Caco-2 (cell line): ENCODE data around the gene RASGRP1. TPM values are rescaled to one million over a fixed set of nuclear protein-coding genes. Genes with fewer than 3 reads are reported as not detected.

Experiments
- BruUV-seq: library from RNA; stranded (reverse); fragments of 400-500 nt; replicated peaks from 2 replicates; lab custom pipeline; 2021; lab: Mats Ljungman, UMichigan
- CTCF ChIA-PET: fragments of 300-600 bp; sonication (Branson Sonifier 250); formaldehyde crosslinking; loops from one replicate; lab custom pipeline; 2022; ENCODE audit warnings: antibody characterized with exemption; lab: Charles Lee
- POLR2A ChIA-PET: fragments of 300-600 bp; sonication (Branson Sonifier 250); formaldehyde crosslinking; loops from one replicate; lab custom pipeline; 2022; ENCODE audit warnings: antibody characterized with exemption; lab: Charles Lee
- DNase-seq, 2 experiments: peaks; one replicate each; pipeline versions ENCODE4 v3.0.0 to v3.0.0-alpha.2; 2020 to 2022
- H3K27me3 ChIP-seq: replicated peaks from 2 replicates; pipeline ENCODE4 v1.6.0; 2011; ENCODE audit warnings: low read length; ENCODE audit not compliant: control insufficient read depth, insufficient read depth
- H3K36me3 ChIP-seq: 2 replicates; pipeline ENCODE4 v1.5.1; 2011; ENCODE audit warnings: low read length; ENCODE audit not compliant: control insufficient read depth, insufficient read depth
- H3K4me1 ChIP-seq: fragments of 250-450 bp; sonication (Bioruptor Pico); 2 replicates; pipeline ENCODE4 v1.5.1; 2020; ENCODE audit warnings: mild to moderate bottlenecking
- H3K4me3 ChIP-seq: 2 replicates; pipeline ENCODE4 v1.5.1; 2011; ENCODE audit warnings: low read depth, mild to moderate bottlenecking, control low read depth, low read length
- H3K9me3 ChIP-seq: fragments of 250-450 bp; sonication (Bioruptor Pico); 2 replicates; pipeline ENCODE4 v1.5.1; 2020; ENCODE audit warnings: mild to moderate bottlenecking, moderate library complexity
- H3K27ac Mint-ChIP-seq: one replicate; pipeline ENCODE4 v1.8.0; 2022; ENCODE audit warnings: mixed read lengths; ENCODE audit not compliant: unreplicated experiment
- H3K27me3 Mint-ChIP-seq: one replicate; pipeline ENCODE4 v1.8.0; 2022; ENCODE audit warnings: mixed read lengths; ENCODE audit not compliant: insufficient read depth, unreplicated experiment
- H3K36me3 Mint-ChIP-seq: one replicate; pipeline ENCODE4 v1.8.0; 2022; ENCODE audit warnings: mild to moderate bottlenecking, mixed read lengths; ENCODE audit not compliant: insufficient read depth, unreplicated experiment
- H3K4me1 Mint-ChIP-seq: one replicate; pipeline ENCODE4 v1.8.0; 2022; ENCODE audit warnings: low read depth, mixed read lengths; ENCODE audit not compliant: unreplicated experiment
- H3K4me3 Mint-ChIP-seq: one replicate; pipeline ENCODE4 v1.8.0; 2022; ENCODE audit warnings: mild to moderate bottlenecking, moderate library complexity, mixed read lengths; ENCODE audit not compliant: unreplicated experiment
- H3K9me3 Mint-ChIP-seq: one replicate; pipeline ENCODE4 v1.8.0; 2022; ENCODE audit warnings: mixed read lengths; ENCODE audit not compliant: unreplicated experiment
- CTCF ChIP-seq, 2 experiments: fragments of 200-600 bp in 1 of 2; IDR thresholded peaks; 1 replicate in 1 of 2; 2 replicates in 1 of 2; pipeline versions ENCODE4 v1.5.1 to v1.8.0; 2011 to 2022; ENCODE audit warnings: antibody characterized with exemption in 1 of 2, control low read depth in 1 of 2, inconsistent platforms in 1 of 2, low read depth in 1 of 2, low read length in 1 of 2, mild to moderate bottlenecking in 1 of 2, moderate library complexity in 1 of 2; ENCODE audit not compliant: insufficient read depth in 1 of 2, severe bottlenecking in 1 of 2, unreplicated experiment in 1 of 2
- intact Hi-C: fragments of 100-400 bp; cut with micrococcal nuclease; formaldehyde crosslinking; loops from one replicate; pipeline ENCODE4 v1.10.0; 2022; ENCODE audit not compliant: unreplicated experiment
- total RNA-seq: library from RNA; stranded (reverse); gene quantifications from 2 replicates; pipeline ENCODE4 v1.2.3, GENCODE V29; 2022

The RASGRP1 gene
- total RNA-seq, 1 experiment from 2014 or later = 7.3 TPM

- ChIA-PET CTCF (no interaction called here), POLR2A (no interaction called here)
- H3K27me3 ChIP-seq = no peaks in the 10 kb centered on the region
- no peaks in the 10 kb centered on the region for H3K36me3 ChIP-seq
- no peaks in the 10 kb centered on the region for H3K4me1 ChIP-seq
- Mint-ChIP-seq H3K4me1 (no peaks in the 10 kb centered on the region), H3K27me3 (no peaks in the 10 kb centered on the region), H3K27ac (no peak overlapping the region), H3K36me3 (peaks cover 21% of the 10 kb centered on the region), H3K9me3 (no peaks in the 10 kb centered on the region), H3K4me3 (no peak overlapping the region)
- BruUV-seq = no TSS peak
- TF ChIP-seq CTCF (IDR thresholded peaks at IDR 0.05; ENCODE audit: insufficient read depth in 1 of 2, low read depth in 1 of 2, low read length in 1 of 2, severe bottlenecking in 1 of 2, unreplicated experiment in 1 of 2) = no peak
- intact Hi-C loops = no loop called here
- H3K9me3 ChIP-seq = no peaks in the 10 kb centered on the region
- H3K4me3 ChIP-seq = no peak overlapping the region
- DNase-seq = no peak
These were observed 74.2 kb downstream of the RASGRP1 start for GRCh38 chr15:38490242-38490922.

GRCh38 chr15:38487378-38487777 lies 77.2 kb downstream of the RASGRP1 start:
- H3K36me3 ChIP-seq = no peaks in the 10 kb centered on the region
- intact Hi-C loops = no loop called here
- DNase-seq = no peak
- no TSS peak for BruUV-seq
- no peak overlapping the region for H3K4me3 Mint-ChIP-seq
- H3K27ac Mint-ChIP-seq = no peak overlapping the region
- H3K4me1 Mint-ChIP-seq = no peaks in the 10 kb centered on the region
- no peaks in the 10 kb centered on the region for H3K4me1 ChIP-seq
- POLR2A ChIA-PET = no interaction called here
- peaks cover 14% of the 10 kb centered on the region for H3K36me3 Mint-ChIP-seq
- no peak for TF ChIP-seq CTCF (IDR thresholded peaks at IDR 0.05; ENCODE audit: insufficient read depth in 1 of 2, low read depth in 1 of 2, low read length in 1 of 2, severe bottlenecking in 1 of 2, unreplicated experiment in 1 of 2)
- no peaks in the 10 kb centered on the region for H3K9me3 ChIP-seq
- H3K9me3 Mint-ChIP-seq = no peaks in the 10 kb centered on the region
- CTCF ChIA-PET = no interaction called here
- H3K4me3 ChIP-seq = no peak overlapping the region
- no peaks in the 10 kb centered on the region for H3K27me3 ChIP-seq
- H3K27me3 Mint-ChIP-seq = no peaks in the 10 kb centered on the region

GRCh38 chr15:38486936-38487335 lies 77.7 kb downstream of the RASGRP1 start:
- Histone ChIP-seq H3K27me3 (no peaks in the 10 kb centered on the region), H3K9me3 (no peaks in the 10 kb centered on the region), H3K4me3 (no peak overlapping the region), H3K4me1 (no peaks in the 10 kb centered on the region), H3K36me3 (no peaks in the 10 kb centered on the region)
- Mint-ChIP-seq H3K36me3 (peaks cover 14% of the 10 kb centered on the region), H3K27ac (no peak overlapping the region), H3K4me1 (no peaks in the 10 kb centered on the region), H3K4me3 (no peak overlapping the region), H3K9me3 (no peaks in the 10 kb centered on the region), H3K27me3 (no peaks in the 10 kb centered on the region)
- ChIA-PET POLR2A (no interaction called here), CTCF (no interaction called here)
- no TSS peak for BruUV-seq
- no peak for TF ChIP-seq CTCF (IDR thresholded peaks at IDR 0.05; ENCODE audit: insufficient read depth in 1 of 2, low read depth in 1 of 2, low read length in 1 of 2, severe bottlenecking in 1 of 2, unreplicated experiment in 1 of 2)
- intact Hi-C loops = no loop called here
- DNase-seq = no peak
